ENCODE results near the gene USP2.

Gene USP2

DNA sequence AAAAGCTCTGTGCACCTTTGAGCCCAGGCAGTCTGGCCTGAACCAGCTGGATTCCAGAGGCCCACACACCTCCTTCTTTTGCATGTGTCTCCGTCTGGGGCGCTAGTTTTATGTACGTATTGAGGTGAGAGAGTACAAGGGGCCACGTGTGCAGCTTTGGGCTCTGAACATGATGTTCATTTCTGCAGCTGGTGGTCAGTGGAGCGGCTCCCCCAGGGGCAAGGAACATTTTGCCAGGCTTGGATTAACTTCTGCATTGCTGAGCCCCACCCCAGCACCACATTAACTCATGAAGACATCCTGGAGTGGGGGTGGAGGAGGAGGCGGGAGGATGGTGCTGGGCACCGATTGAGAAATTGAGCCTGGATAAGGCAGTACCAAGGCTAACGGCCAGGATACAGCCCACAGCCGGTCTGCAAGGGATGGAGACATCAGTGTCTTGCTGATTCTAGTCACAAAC, 13.8 kb downstream of the USP2 start:
- no peak overlapping the region for H4K8ac ChIP-seq (ENCODE audit: low read length)
- H4K91ac ChIP-seq (ENCODE audit: low read length): no peak overlapping the region
- H3K18ac ChIP-seq (ENCODE audit: low read depth in 1 of 2, low read length in 2 of 2): peak overlapping the region in 1 of 2 experiments; percentile 37
- no peaks in the 10 kb centered on the region for H3K36me3 ChIP-seq (ENCODE audit: control insufficient read depth in 1 of 2, insufficient read depth in 2 of 2, low read depth in 1 of 2, low read length in 2 of 2)
- no peak for DNase-seq
- H3K27me3 ChIP-seq (ENCODE audit: control insufficient read depth in 1 of 2, insufficient read depth in 1 of 2, low read length in 2 of 2): peaks cover 24 to 87% of the 10 kb centered on the region in 2 experiments
- H2BK120ac ChIP-seq (ENCODE audit: low read depth, low read length): no peak overlapping the region
- no peak overlapping the region for H3K27ac ChIP-seq (ENCODE audit: low read length, poor library complexity, severe bottlenecking)
- no peak overlapping the region for H3K14ac ChIP-seq (ENCODE audit: low read length in 2 of 2)
- no peak overlapping the region for H3K4me3 ChIP-seq (ENCODE audit: insufficient read depth in 1 of 2, low read depth in 1 of 2, low read length in 2 of 2)
- no peak overlapping the region for H2BK5ac ChIP-seq (ENCODE audit: low read depth, low read length, poor library complexity, severe bottlenecking)
- no peaks in the 10 kb centered on the region for H3K9me3 ChIP-seq (ENCODE audit: control insufficient read depth, low read length)
- no peak overlapping the region for H3K9ac ChIP-seq (ENCODE audit: low read length)
- peak overlapping the region in 1 of 2 experiments; percentile 21 for H2BK12ac ChIP-seq (ENCODE audit: low read length in 2 of 2)
- no peak overlapping the region for H2AFZ ChIP-seq (ENCODE audit: low read depth, low read length)
- H3K79me1 ChIP-seq (replicated peaks; ENCODE audit: low read length, poor library complexity, severe bottlenecking): no peaks in the 10 kb centered on the region
- H2BK15ac ChIP-seq (ENCODE audit: low read depth, poor library complexity, severe bottlenecking): no peak overlapping the region
- peaks cover 16% of the 10 kb centered on the region for H3K4me1 ChIP-seq (ENCODE audit: control insufficient read depth, insufficient read depth, low read depth, low read length)
- H3K4ac ChIP-seq (ENCODE audit: low read depth in 1 of 2, low read length in 2 of 2): no peak overlapping the region
- no peak overlapping the region for H3K4me2 ChIP-seq (ENCODE audit: low read length, poor library complexity, severe bottlenecking)
- no peak overlapping the region for H3K23ac ChIP-seq (ENCODE audit: low read length in 2 of 2)
- H2AK5ac ChIP-seq (ENCODE audit: low read length, severe bottlenecking): no peak overlapping the region
- WGBS: 75% methylated on average over 9 of the region's 9 CpGs

DNA sequence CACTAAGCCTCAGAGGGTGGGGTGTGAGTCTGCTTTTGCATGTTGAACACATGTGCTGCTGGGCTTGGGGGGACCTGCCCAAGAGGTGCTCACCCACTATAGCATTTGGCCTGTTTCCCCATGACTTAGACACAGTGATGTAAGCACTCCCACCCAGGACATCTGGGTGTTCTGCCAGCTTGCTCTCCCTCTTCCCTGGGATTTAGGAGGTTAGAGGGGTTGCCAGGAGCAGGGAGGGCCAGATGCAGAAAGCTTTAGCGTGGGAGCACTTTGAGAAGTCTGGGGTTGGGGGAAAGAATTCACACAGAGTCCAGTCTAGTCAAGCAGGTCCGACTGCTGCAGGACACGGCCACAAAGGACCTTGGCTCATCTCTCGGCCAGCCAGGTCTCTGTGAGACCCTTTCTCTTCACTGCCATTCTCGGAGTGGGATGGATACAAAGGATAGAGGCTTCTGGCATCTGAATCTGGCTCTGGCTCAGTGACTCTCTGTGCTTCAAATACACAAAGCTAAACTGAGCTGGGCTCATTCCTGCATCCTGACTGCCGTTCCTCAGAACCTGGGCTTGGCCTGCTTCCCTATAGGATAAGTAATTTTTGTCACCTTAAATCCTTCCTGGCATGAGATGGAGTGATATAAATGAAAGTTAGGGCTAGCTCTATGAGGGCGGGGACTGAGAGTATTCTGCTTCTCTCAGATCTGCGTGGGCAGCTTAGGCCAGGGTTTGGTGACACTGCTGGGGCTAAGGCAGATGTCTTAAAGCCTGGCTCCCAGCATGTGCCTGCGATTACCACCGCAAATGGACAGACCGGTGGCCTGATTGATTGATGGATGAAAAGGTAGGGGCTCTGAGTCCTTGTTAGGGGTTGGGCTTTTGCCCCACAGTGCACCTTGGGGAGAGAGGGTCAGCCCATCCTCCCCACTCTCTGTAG, 14.5 kb downstream of the USP2 start:
- Histone ChIP-seq H3K4me2 (ENCODE audit: low read length, poor library complexity, severe bottlenecking) (no peak overlapping the region), H2BK120ac (ENCODE audit: low read depth, low read length) (no peak overlapping the region), H3K27ac (ENCODE audit: low read length, poor library complexity, severe bottlenecking) (no peak overlapping the region), H3K4me3 (ENCODE audit: insufficient read depth in 1 of 2, low read depth in 1 of 2, low read length in 2 of 2) (no peak overlapping the region), H2BK15ac (ENCODE audit: low read depth, poor library complexity, severe bottlenecking) (no peak overlapping the region), H2AK5ac (ENCODE audit: low read length, severe bottlenecking) (no peak overlapping the region), H2AFZ (ENCODE audit: low read depth, low read length) (no peak overlapping the region), H3K36me3 (ENCODE audit: control insufficient read depth in 1 of 2, insufficient read depth in 2 of 2, low read depth in 1 of 2, low read length in 2 of 2) (no peaks in the 10 kb centered on the region), H3K4ac (ENCODE audit: low read depth in 1 of 2, low read length in 2 of 2) (no peak overlapping the region), H3K9ac (ENCODE audit: low read length) (no peak overlapping the region), H3K18ac (ENCODE audit: low read depth in 1 of 2, low read length in 2 of 2) (no peak overlapping the region), H2BK5ac (ENCODE audit: low read depth, low read length, poor library complexity, severe bottlenecking) (no peak overlapping the region), H3K14ac (ENCODE audit: low read length in 2 of 2) (no peak overlapping the region), H4K8ac (ENCODE audit: low read length) (no peak overlapping the region), H3K9me3 (ENCODE audit: control insufficient read depth, low read length) (no peaks in the 10 kb centered on the region), H3K23ac (ENCODE audit: low read length in 2 of 2) (no peak overlapping the region), H4K91ac (ENCODE audit: low read length) (no peak overlapping the region), H3K27me3 (ENCODE audit: control insufficient read depth in 1 of 2, insufficient read depth in 1 of 2, low read length in 2 of 2) (peaks cover 24 to 84% of the 10 kb centered on the region in 2 experiments), H2BK12ac (ENCODE audit: low read length in 2 of 2) (no peak overlapping the region), H3K4me1 (ENCODE audit: control insufficient read depth, insufficient read depth, low read depth, low read length) (peaks cover 16% of the 10 kb centered on the region), H3K79me1 (replicated peaks; ENCODE audit: low read length, poor library complexity, severe bottlenecking) (no peaks in the 10 kb centered on the region)
- no peak for DNase-seq
- 78% methylated on average over 11 of the region's 11 CpGs for WGBS

DNA sequence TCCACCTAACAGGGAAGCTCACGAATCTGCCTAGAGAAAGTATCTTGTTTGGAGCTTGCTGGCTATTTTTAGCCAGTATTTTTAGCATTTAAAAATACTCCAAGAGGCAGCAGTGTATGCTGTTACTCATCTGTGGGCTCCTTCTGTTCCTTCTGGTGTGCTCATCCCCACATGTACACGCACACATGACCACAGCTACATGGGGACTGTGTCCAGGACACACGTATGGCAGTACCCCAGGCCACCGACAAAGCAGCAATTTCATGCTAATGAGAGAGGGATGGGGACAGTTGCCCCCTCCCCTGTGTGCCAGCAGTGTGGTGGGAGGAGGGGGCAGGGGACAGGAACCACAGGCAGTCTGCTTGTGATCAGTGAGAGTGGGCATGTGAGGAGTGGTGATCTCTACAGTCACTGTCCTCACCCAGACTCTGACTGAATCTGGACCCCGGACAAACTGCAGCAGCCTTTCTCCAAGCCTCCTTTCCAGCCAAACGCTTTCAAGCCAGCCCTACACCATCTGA, 16.4 kb downstream of the USP2 start:
- Histone ChIP-seq H3K4ac (ENCODE audit: low read depth in 1 of 2, low read length in 2 of 2) (no peak overlapping the region), H2BK5ac (ENCODE audit: low read depth, low read length, poor library complexity, severe bottlenecking) (no peak overlapping the region), H3K4me3 (ENCODE audit: insufficient read depth in 1 of 2, low read depth in 1 of 2, low read length in 2 of 2) (peak overlapping the region in 1 of 2 experiments; percentile 20), H2BK15ac (ENCODE audit: low read depth, poor library complexity, severe bottlenecking) (no peak overlapping the region), H3K79me1 (replicated peaks; ENCODE audit: low read length, poor library complexity, severe bottlenecking) (no peaks in the 10 kb centered on the region), H3K4me2 (ENCODE audit: low read length, poor library complexity, severe bottlenecking) (no peak overlapping the region), H3K27ac (ENCODE audit: low read length, poor library complexity, severe bottlenecking) (no peak overlapping the region), H2BK12ac (ENCODE audit: low read length in 2 of 2) (peak overlapping the region in 1 of 2 experiments; percentile 8), H2AK5ac (ENCODE audit: low read length, severe bottlenecking) (no peak overlapping the region), H3K14ac (ENCODE audit: low read length in 2 of 2) (peak overlapping the region in 1 of 2 experiments; percentile 31), H4K8ac (ENCODE audit: low read length) (no peak overlapping the region), H4K91ac (ENCODE audit: low read length) (no peak overlapping the region), H3K23ac (ENCODE audit: low read length in 2 of 2) (no peak overlapping the region), H3K9ac (ENCODE audit: low read length) (no peak overlapping the region), H2BK120ac (ENCODE audit: low read depth, low read length) (no peak overlapping the region), H3K27me3 (ENCODE audit: control insufficient read depth in 1 of 2, insufficient read depth in 1 of 2, low read length in 2 of 2) (peaks cover 20 to 66% of the 10 kb centered on the region in 2 experiments), H3K18ac (ENCODE audit: low read depth in 1 of 2, low read length in 2 of 2) (peak overlapping the region; percentile 45 to 46), H3K9me3 (ENCODE audit: control insufficient read depth, low read length) (no peaks in the 10 kb centered on the region), H2AFZ (ENCODE audit: low read depth, low read length) (no peak overlapping the region), H3K36me3 (ENCODE audit: control insufficient read depth in 1 of 2, insufficient read depth in 2 of 2, low read depth in 1 of 2, low read length in 2 of 2) (no peaks in the 10 kb centered on the region), H3K4me1 (ENCODE audit: control insufficient read depth, insufficient read depth, low read depth, low read length) (peaks cover 23% of the 10 kb centered on the region)
- WGBS: 88% methylated on average over 4 of the region's 6 CpGs
- no peak for DNase-seq
